ENCODE results near the gene MTFMT.

- TF ChIP-seq GATA3 (IDR thresholded peaks at IDR 0.05; ENCODE audit: low read depth, low read length), result no peak
- no peak for TF ChIP-seq GATA2 (IDR thresholded peaks at IDR 0.05; ENCODE audit: low read depth, low read length)
These were observed 43.2 kb upstream of the MTFMT start for GRCh38 chr15:65072617-65073016.
